Skeletal muscle tissue (tissue), 4 donors: Measurements from ENCODE around the gene INHBA. TPM values are rescaled to one million over a fixed set of nuclear protein-coding genes. Genes with fewer than 3 reads are reported as not detected.

Experiments used
- H3K27ac ChIP-seq: one replicate; pipeline ENCODE4 v1.7.0; 2013; ENCODE audit warnings: mild to moderate bottlenecking, low read depth, low read length, inconsistent platforms
- H3K27me3 ChIP-seq, 3 donors: one replicate each; pipeline ENCODE4 v1.7.0; 2013; ENCODE audit warnings: low read length in 3 of 3; ENCODE audit not compliant: control insufficient read depth in 3 of 3, insufficient read depth in 3 of 3
- H3K36me3 ChIP-seq, 3 donors: one replicate each; pipeline ENCODE4 v1.7.0; 2013; ENCODE audit warnings: low read length in 3 of 3; ENCODE audit not compliant: control insufficient read depth in 3 of 3, insufficient read depth in 3 of 3
- H3K4me1 ChIP-seq, 3 donors: one replicate each; pipeline ENCODE4 v1.7.0; 2013; ENCODE audit warnings: low read length in 3 of 3, mild to moderate bottlenecking in 3 of 3; ENCODE audit not compliant: control insufficient read depth in 3 of 3, insufficient read depth in 3 of 3
- H3K4me3 ChIP-seq, 3 donors: one replicate each; pipeline ENCODE4 v1.7.0; 2013; ENCODE audit warnings: low read length in 3 of 3
- H3K9ac ChIP-seq, 3 donors: one replicate each; pipeline ENCODE4 v1.7.0; 2013; ENCODE audit warnings: low read length in 3 of 3, mild to moderate bottlenecking in 3 of 3, moderate library complexity in 2 of 3, low read depth in 1 of 3
- H3K9me3 ChIP-seq, 3 donors: one replicate each; pipeline ENCODE4 v1.7.0; 2013; ENCODE audit warnings: low read length in 3 of 3; ENCODE audit not compliant: control insufficient read depth in 3 of 3
- total RNA-seq: library from RNA; depleted of rRNA; stranded (reverse); fragments of >200 nt; gene quantifications from one replicate; pipeline ENCODE4 v1.2.3, GENCODE V29; 2014
- donor health status: Osteomylitis.

INHBA gene
- total RNA-seq, 1 donor from 2014 or later: 4.7 TPM

- no peak overlapping the region for H3K9ac ChIP-seq
- no peaks in the 10 kb centered on the region for H3K27me3 ChIP-seq
- no peak overlapping the region for H3K4me3 ChIP-seq
- H3K9me3 ChIP-seq: no peaks in the 10 kb centered on the region
- H3K36me3 ChIP-seq: no peaks in the 10 kb centered on the region
- no peak overlapping the region for H3K27ac ChIP-seq
- no peaks in the 10 kb centered on the region for H3K4me1 ChIP-seq
Observed at GRCh38 chr7:41735206-41735605, 32.3 kb upstream of the INHBA start.

GRCh38 chr7:41732843-41733306, 30.0 kb upstream of the INHBA start:
- H3K36me3 ChIP-seq: no peaks in the 10 kb centered on the region

GRCh38 chr7:41732436-41732785, 29.5 kb upstream of the INHBA start:
- Histone ChIP-seq H3K36me3 (no peaks in the 10 kb centered on the region), H3K27ac (no peak overlapping the region), H3K9me3 (no peaks in the 10 kb centered on the region), H3K9ac (no peak overlapping the region), H3K27me3 (no peaks in the 10 kb centered on the region), H3K4me3 (no peak overlapping the region), H3K4me1 (no peaks in the 10 kb centered on the region)

More at GRCh38 chr7:41732843-41733306, 30.0 kb upstream of the INHBA start:
- no peaks in the 10 kb centered on the region for H3K9me3 ChIP-seq
- H3K27ac ChIP-seq: no peak overlapping the region
- H3K27me3 ChIP-seq: no peaks in the 10 kb centered on the region
- H3K4me3 ChIP-seq: no peak overlapping the region
- H3K4me1 ChIP-seq: no peaks in the 10 kb centered on the region
- H3K9ac ChIP-seq: no peak overlapping the region

- Histone ChIP-seq H3K4me1 (no peaks in the 10 kb centered on the region), H3K4me3 (no peak overlapping the region), H3K36me3 (no peaks in the 10 kb centered on the region), H3K27ac (no peak overlapping the region), H3K9me3 (no peaks in the 10 kb centered on the region), H3K27me3 (no peaks in the 10 kb centered on the region), H3K9ac (no peak overlapping the region)
Observed at GRCh38 chr7:41731493-41732435, 28.9 kb upstream of the INHBA start.

- no peaks in the 10 kb centered on the region for H3K27me3 ChIP-seq
- no peaks in the 10 kb centered on the region for H3K9me3 ChIP-seq
- H3K4me3 ChIP-seq: no peak overlapping the region
- no peaks in the 10 kb centered on the region for H3K36me3 ChIP-seq
- no peak overlapping the region for H3K9ac ChIP-seq
- no peaks in the 10 kb centered on the region for H3K4me1 ChIP-seq
- no peak overlapping the region for H3K27ac ChIP-seq
Observed at GRCh38 chr7:41730668-41731067, 27.8 kb upstream of the INHBA start.

- Histone ChIP-seq H3K4me3 (no peak overlapping the region), H3K4me1 (no peaks in the 10 kb centered on the region), H3K9ac (no peak overlapping the region), H3K27me3 (no peaks in the 10 kb centered on the region), H3K27ac (no peak overlapping the region), H3K36me3 (no peaks in the 10 kb centered on the region), H3K9me3 (no peaks in the 10 kb centered on the region)
Observed at GRCh38 chr7:41730161-41730560, 27.3 kb upstream of the INHBA start.

GRCh38 chr7:41729059-41729458, 26.2 kb upstream of the INHBA start:
- no peaks in the 10 kb centered on the region for H3K27me3 ChIP-seq
- H3K4me3 ChIP-seq: no peak overlapping the region
- no peaks in the 10 kb centered on the region for H3K36me3 ChIP-seq
- no peak overlapping the region for H3K9ac ChIP-seq
- no peaks in the 10 kb centered on the region for H3K4me1 ChIP-seq
- H3K27ac ChIP-seq: no peak overlapping the region
- no peaks in the 10 kb centered on the region for H3K9me3 ChIP-seq

- Histone ChIP-seq H3K27ac (no peak overlapping the region), H3K9me3 (no peaks in the 10 kb centered on the region), H3K4me3 (no peak overlapping the region), H3K36me3 (no peaks in the 10 kb centered on the region), H3K4me1 (no peaks in the 10 kb centered on the region), H3K27me3 (no peaks in the 10 kb centered on the region), H3K9ac (no peak overlapping the region)
Observed at GRCh38 chr7:41725013-41725412, 22.1 kb upstream of the INHBA start.

- no peaks in the 10 kb centered on the region for H3K36me3 ChIP-seq
- no peaks in the 10 kb centered on the region for H3K9me3 ChIP-seq
- H3K4me3 ChIP-seq: no peak overlapping the region
- H3K4me1 ChIP-seq: no peaks in the 10 kb centered on the region
- H3K27me3 ChIP-seq: peaks cover 0 to 3% (median 3%) of the 10 kb centered on the region in 3 donors
- H3K27ac ChIP-seq: no peak overlapping the region
- H3K9ac ChIP-seq: no peak overlapping the region
Observed at GRCh38 chr7:41720886-41721285, 18.0 kb upstream of the INHBA start.

GRCh38 chr7:41720046-41720445, 17.2 kb upstream of the INHBA start:
- Histone ChIP-seq H3K27ac (no peak overlapping the region), H3K27me3 (peaks cover under 1 to 3% (median 3%) of the 10 kb centered on the region in 3 donors), H3K36me3 (no peaks in the 10 kb centered on the region), H3K4me1 (no peaks in the 10 kb centered on the region), H3K4me3 (no peak overlapping the region), H3K9me3 (no peaks in the 10 kb centered on the region), H3K9ac (no peak overlapping the region)
